Transverse colon (tissue), 4 donors: ENCODE measurements around the gene TAGAP.

Experiments used
- CTCF ChIP-seq, 5 experiments: fragments of 200-600 bp in 3 of 5; fragments of 450-650 bp in 2 of 5; sonication (generic) in 3 of 5; IDR thresholded peaks; 1 replicate in 2 of 5; 2 replicates in 3 of 5; pipeline ENCODE4 v1.5.1; 2016 to 2017; ENCODE audit warnings: antibody characterized with exemption in 5 of 5, inconsistent platforms in 3 of 5, mild to moderate bottlenecking in 2 of 5, moderate library complexity in 1 of 5
- EP300 ChIP-seq: sonication (generic); formaldehyde crosslinking; IDR thresholded peaks from one replicate; pipeline ENCODE4 v1.6.1; 2017; ENCODE audit warnings: antibody characterized with exemption, low read depth
- POLR2A ChIP-seq: fragments of 450-650 bp; IDR thresholded peaks from one replicate; pipeline ENCODE4 v1.6.1; 2016; ENCODE audit warnings: antibody characterized with exemption, mild to moderate bottlenecking, moderate library complexity
- POLR2AphosphoS5 ChIP-seq, 3 donors: sonication (generic); formaldehyde crosslinking; IDR thresholded peaks; one replicate each; pipeline ENCODE4 v1.6.1; 2016; ENCODE audit warnings: antibody characterized with exemption in 3 of 3

DNA sequence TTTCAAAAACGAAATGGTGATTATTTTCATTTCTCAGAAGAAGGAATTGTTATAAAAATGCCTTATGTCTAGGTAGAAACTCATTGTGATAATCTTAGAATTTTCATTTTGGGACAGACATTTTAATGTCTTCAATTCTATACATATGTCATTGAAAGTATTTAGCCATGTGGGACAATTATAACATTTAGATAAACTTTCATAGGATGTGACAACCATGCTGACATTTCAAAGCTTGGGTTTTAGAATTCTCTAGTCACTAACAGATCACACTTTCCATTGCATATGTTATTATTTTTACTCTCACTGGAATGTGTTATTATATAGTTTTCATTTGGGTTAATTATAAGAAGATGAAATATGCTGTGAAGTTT, 4.9 kb downstream of the TAGAP start:
- TF ChIP-seq CTCF (IDR thresholded peaks at IDR 0.05) (no peak), POLR2A (no peak), EP300 (no peak), POLR2AphosphoS5 (IDR thresholded peaks at IDR 0.05) (no peak)
